GM06990 (cell line): Measurements from ENCODE around the gene SUGCT.

Experiments
- DNase-seq: peaks from one replicate; pipeline ENCODE4 v3.0.0-alpha.2; 2011; ENCODE audit not compliant: insufficient read length; ENCODE audit errors: extremely low read depth
- H3K27me3 ChIP-seq: replicated peaks from 2 replicates; pipeline ENCODE4 v1.6.0; 2011; ENCODE audit warnings: low read length; ENCODE audit not compliant: control insufficient read depth, insufficient read depth
- H3K36me3 ChIP-seq: 2 replicates; pipeline ENCODE4 v1.5.1; 2011; ENCODE audit warnings: low read length; ENCODE audit not compliant: control insufficient read depth, insufficient read depth
- H3K4me3 ChIP-seq: replicated peaks from 2 replicates; pipeline ENCODE4 v1.5.1; 2011; ENCODE audit warnings: low read depth, mild to moderate bottlenecking, control low read depth, low read length
- TF ChIP-seq, protein P1 (sequence below): IDR thresholded peaks from 2 replicates; pipeline ENCODE4 v1.5.1; 2011; ENCODE audit warnings: low read length, control low read depth, mild to moderate bottlenecking, inconsistent platforms; ENCODE audit not compliant: insufficient read depth, poor library complexity, severe bottlenecking

Gene SUGCT

DNA sequence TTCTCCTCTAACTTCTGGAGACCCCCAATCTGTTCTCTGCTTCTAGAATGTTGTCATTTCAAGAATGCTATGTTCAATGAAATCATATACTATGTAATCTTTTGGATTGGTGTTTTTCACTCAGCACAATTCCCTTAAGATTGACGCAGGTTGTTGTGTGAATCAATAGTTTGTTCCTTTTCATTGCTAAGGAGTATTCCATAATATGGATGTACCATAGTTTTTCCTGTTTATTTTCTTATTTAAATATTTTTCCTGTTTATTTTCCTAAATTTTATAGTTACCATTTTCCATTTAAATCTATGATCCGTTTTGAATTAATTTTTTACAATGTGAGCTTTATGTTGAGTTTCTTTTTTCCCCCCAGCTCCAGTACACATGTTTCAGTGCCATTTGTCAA lies 604.5 kb downstream of the SUGCT start:
- H3K36me3 ChIP-seq: no peaks in the 10 kb centered on the region
- TF ChIP-seq, protein P1, sequence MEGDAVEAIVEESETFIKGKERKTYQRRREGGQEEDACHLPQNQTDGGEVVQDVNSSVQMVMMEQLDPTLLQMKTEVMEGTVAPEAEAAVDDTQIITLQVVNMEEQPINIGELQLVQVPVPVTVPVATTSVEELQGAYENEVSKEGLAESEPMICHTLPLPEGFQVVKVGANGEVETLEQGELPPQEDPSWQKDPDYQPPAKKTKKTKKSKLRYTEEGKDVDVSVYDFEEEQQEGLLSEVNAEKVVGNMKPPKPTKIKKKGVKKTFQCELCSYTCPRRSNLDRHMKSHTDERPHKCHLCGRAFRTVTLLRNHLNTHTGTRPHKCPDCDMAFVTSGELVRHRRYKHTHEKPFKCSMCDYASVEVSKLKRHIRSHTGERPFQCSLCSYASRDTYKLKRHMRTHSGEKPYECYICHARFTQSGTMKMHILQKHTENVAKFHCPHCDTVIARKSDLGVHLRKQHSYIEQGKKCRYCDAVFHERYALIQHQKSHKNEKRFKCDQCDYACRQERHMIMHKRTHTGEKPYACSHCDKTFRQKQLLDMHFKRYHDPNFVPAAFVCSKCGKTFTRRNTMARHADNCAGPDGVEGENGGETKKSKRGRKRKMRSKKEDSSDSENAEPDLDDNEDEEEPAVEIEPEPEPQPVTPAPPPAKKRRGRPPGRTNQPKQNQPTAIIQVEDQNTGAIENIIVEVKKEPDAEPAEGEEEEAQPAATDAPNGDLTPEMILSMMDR: no peak
- DNase-seq: no peak
- H3K4me3 ChIP-seq: no peak overlapping the region
- H3K27me3 ChIP-seq: no peaks in the 10 kb centered on the region

DNA sequence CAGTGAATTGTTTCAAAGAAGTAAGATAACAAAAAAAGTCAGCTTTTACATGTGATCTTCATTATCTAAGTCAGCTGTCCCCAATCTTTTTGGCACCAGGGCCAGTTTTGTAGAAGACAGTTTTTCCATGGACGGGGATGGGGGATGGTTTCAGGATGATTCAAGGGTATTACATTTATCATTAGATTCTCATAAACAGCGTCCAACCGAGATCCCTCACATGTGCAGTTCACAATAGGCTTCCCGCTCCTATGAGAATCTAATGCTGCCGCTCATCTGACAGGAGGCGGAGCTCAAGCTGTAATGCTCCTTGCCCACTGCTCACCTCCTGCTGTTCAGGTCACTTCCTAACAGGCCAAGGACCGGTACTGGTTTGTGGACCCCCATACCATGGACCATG lies 607.5 kb downstream of the SUGCT start:
- no peak overlapping the region for H3K4me3 ChIP-seq
- no peak for DNase-seq
- no peaks in the 10 kb centered on the region for H3K27me3 ChIP-seq
- TF ChIP-seq, protein P1: no peak
- no peaks in the 10 kb centered on the region for H3K36me3 ChIP-seq

DNA sequence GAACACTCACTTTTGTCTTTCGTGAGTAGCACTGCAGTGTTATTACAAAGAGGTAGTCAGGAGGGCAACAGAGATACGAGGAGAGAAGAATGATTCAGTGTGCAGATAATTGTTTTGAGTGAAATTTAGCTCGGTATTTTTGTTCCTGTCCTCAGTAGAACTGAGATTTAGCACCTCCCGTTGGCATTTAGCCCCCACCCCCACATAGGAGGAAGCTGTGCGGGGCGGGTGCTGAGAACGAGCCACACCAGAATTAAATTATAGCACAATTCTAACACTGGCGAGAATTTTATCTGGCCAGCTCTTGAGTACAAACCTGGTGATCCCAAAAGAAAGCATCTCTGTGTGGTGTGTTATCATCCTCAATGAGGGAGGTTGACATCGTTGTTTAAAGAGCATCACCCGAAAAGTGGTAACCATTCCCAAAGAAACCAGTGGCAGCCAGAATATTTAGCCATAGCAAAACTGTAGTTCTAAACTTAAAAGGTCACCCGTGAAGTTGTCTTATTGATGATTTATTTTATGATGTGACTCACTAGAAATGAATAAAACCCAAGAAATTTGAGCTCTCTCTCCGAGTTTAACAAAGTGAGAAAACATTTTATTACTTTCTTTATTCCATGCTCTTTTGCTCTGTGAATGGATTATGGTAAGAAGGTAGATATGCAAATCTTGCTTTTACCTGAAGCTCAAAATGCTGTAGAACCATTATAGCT lies 612.2 kb downstream of the SUGCT start:
- Histone ChIP-seq H3K36me3 (no peaks in the 10 kb centered on the region), H3K27me3 (no peaks in the 10 kb centered on the region), H3K4me3 (no peak overlapping the region)
- DNase-seq: no peak
- TF ChIP-seq, protein P1: no peak

DNA sequence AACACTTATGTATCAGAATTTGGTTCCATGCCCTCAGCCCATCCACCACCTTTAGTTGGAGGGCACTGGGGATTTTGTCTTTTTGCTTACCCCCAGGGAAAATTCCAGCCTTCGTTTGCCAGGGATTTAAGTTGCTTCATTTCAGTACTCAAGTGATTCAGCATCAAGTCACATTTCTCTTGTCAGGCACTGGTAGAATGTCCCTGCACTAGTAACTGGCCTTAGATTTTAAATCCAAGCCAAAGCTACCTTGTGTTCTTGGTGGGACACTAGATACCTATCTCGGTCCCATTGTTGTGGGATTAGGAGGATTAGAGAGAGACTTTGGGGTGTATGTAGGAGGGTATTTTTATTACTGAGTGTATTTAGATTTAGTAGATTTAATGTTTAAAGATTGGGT lies 613.1 kb downstream of the SUGCT start:
- H3K36me3 ChIP-seq: no peaks in the 10 kb centered on the region
- TF ChIP-seq, protein P1: no peak
- no peaks in the 10 kb centered on the region for H3K27me3 ChIP-seq
- no peak for DNase-seq
- H3K4me3 ChIP-seq: no peak overlapping the region

DNA sequence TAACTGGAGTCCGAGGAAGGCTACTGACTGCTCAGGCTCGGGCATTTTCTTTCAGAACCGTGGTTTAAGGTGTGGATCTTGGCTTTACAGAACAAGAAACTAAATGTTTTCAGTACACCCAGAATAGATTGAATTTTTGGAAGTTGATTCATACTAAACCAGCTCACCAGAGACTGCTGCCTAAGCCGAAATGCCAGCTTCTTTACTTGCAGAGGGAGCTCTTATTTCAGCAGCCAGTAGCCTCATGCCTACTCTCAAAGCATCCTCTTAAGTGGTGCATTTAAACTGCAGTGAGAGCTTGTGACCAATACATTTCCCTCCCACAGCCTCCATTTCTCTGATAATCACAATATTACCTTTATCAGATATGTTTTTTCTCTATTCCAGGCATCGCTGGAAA lies 615.1 kb downstream of the SUGCT start:
- TF ChIP-seq, protein P1: no peak
- H3K27me3 ChIP-seq: no peaks in the 10 kb centered on the region
- H3K36me3 ChIP-seq: no peaks in the 10 kb centered on the region
- DNase-seq: no peak
- H3K4me3 ChIP-seq: no peak overlapping the region

DNA sequence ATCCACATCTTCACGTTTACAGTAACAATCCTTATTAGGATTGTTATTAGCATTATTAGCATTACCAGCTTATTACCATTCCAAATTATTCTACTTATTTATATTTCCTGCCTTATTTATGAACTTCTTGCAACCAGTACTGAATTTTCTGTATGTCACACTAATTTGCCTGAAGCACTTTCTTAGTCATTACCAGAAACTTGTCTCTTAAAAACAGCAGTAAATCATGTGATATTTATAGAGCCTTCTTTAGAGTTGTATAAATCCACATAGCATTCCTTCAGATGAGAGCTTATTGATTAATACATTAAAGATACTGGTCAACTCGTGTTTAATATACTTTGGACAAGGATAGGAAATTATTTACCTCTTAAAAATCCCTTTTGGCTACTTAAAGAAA lies 618.6 kb downstream of the SUGCT start:
- TF ChIP-seq, protein P1: no peak
- no peaks in the 10 kb centered on the region for H3K27me3 ChIP-seq
- no peaks in the 10 kb centered on the region for H3K36me3 ChIP-seq
- H3K4me3 ChIP-seq: no peak overlapping the region
- no peak for DNase-seq
